OCI-LY3 (cell line): ENCODE data around the gene APBB1IP.

Experiments
- H2AFZ ChIP-seq: fragments of 200-600, 300-600 bp; shearing (Covaris generic); 2 replicates; pipeline ENCODE4 v1.6.0; 2014; ENCODE audit warnings: antibody characterized with exemption, low read depth, low read length
- H3K27ac ChIP-seq: fragments of 200-600, 300-600 bp; sonication (generic); 2 replicates; pipeline ENCODE4 v1.5.1; 2014; ENCODE audit warnings: mild to moderate bottlenecking, low read length, moderate library complexity, mixed read lengths
- H3K27me3 ChIP-seq: fragments of 200-600, 300-600 bp; sonication (generic); 2 replicates; pipeline ENCODE4 v1.6.1; 2014; ENCODE audit warnings: low read depth, low read length, mixed read lengths
- H3K36me3 ChIP-seq: fragments of 200-600, 300-600 bp; sonication (generic); replicated peaks from 2 replicates; pipeline ENCODE3; 2014; ENCODE audit warnings: low read depth, low read length, mixed read lengths
- H3K4me1 ChIP-seq: fragments of 300-600, 200-600 bp; sonication (generic); 2 replicates; pipeline ENCODE4 v1.6.1; 2014; ENCODE audit warnings: low read length, mixed read lengths
- H3K4me2 ChIP-seq: fragments of 200-600, 300-600 bp; sonication (generic); 2 replicates; pipeline ENCODE4 v1.6.1; 2014; ENCODE audit warnings: low read length, mixed read lengths
- H3K4me3 ChIP-seq: fragments of 300-600, 200-600 bp; sonication (generic); 2 replicates; pipeline ENCODE4 v1.5.1; 2014; ENCODE audit warnings: antibody characterized with exemption, mild to moderate bottlenecking, low read length, moderate library complexity
- H3K79me2 ChIP-seq: fragments of 300-600, 200-600 bp; shearing (Covaris generic); 2 replicates; pipeline ENCODE4 v1.6.1; 2014; ENCODE audit warnings: mild to moderate bottlenecking, low read length, mixed read lengths
- H3K9ac ChIP-seq: fragments of 300-600, 200-600 bp; shearing (Covaris generic); 2 replicates; pipeline ENCODE4 v1.6.0; 2014; ENCODE audit warnings: mild to moderate bottlenecking, low read length, moderate library complexity
- H3K9me3 ChIP-seq: fragments of 200-600, 300-600 bp; shearing (Covaris generic); 2 replicates; pipeline ENCODE4 v1.6.1; 2014; ENCODE audit warnings: low read length, mixed read lengths; ENCODE audit not compliant: insufficient read depth
- H4K20me1 ChIP-seq: fragments of 200-600, 300-600 bp; sonication (generic); 2 replicates; pipeline ENCODE4 v1.6.1; 2016; ENCODE audit warnings: low read length, mixed read lengths; ENCODE audit not compliant: insufficient read depth
- CTCF ChIP-seq: fragments of 200-600, 300-600 bp; sonication (generic); IDR thresholded peaks from 2 replicates; pipeline ENCODE4 v1.5.1; 2014; ENCODE audit warnings: antibody characterized with exemption, low read length, low read depth
- EZH2phosphoT487 ChIP-seq: fragments of 200-600 bp; shearing (Covaris generic); IDR thresholded peaks from 2 replicates; pipeline ENCODE4 v1.6.1; 2018; ENCODE audit warnings: antibody characterized with exemption, mixed run types, low read depth

The APBB1IP gene

GRCh38 chr10:26413375-26413774 lies 24.8 kb upstream of the APBB1IP start:
- H3K79me2 ChIP-seq, result no peaks in the 10 kb centered on the region
- H2AFZ ChIP-seq, result no peak overlapping the region
- H4K20me1 ChIP-seq, result no peaks in the 10 kb centered on the region
- TF ChIP-seq CTCF, result no peak
- TF ChIP-seq EZH2phosphoT487, result no peak
- no peaks in the 10 kb centered on the region for H3K36me3 ChIP-seq
- no peaks in the 10 kb centered on the region for H3K9me3 ChIP-seq
- H3K9ac ChIP-seq, result no peak overlapping the region
- H3K27ac ChIP-seq, result no peak overlapping the region
- no peaks in the 10 kb centered on the region for H3K27me3 ChIP-seq
- peak overlapping the region; percentile 9; the same call in 1 of the 2 replicates for H3K4me2 ChIP-seq
- H3K4me3 ChIP-seq, result no peak overlapping the region
- H3K4me1 ChIP-seq, result peaks cover 35% of the 10 kb centered on the region

- TF ChIP-seq CTCF, result no peak
- TF ChIP-seq EZH2phosphoT487, result no peak
- no peaks in the 10 kb centered on the region for H3K27me3 ChIP-seq
Measured at GRCh38 chr10:26417136-26417535, 21.0 kb upstream of the APBB1IP start.

DNA sequence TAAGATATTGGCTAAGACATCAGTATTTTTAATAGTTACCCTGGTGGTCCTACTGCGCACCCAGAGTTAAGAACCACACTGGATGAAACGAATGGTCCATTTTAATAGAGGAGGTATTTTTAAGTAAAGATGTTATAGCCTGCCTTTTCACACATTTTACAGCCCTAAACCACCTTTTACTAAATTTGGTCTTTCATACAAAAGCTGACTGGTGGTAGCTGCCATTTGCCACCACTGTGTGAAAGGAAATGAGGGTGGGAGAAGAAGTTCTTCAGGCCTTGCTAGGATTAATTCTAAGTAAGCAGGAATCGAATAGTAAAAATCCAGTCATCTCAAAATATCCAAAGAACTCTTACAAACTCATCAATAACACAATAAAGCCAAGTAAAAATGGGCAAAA lies 15.2 kb upstream of the APBB1IP start:
- no peak overlapping the region for H2AFZ ChIP-seq
- peak overlapping the region; percentile 26; the same call in 1 of the 2 replicates for H3K27ac ChIP-seq
- no peak overlapping the region for H3K4me3 ChIP-seq
- TF ChIP-seq CTCF (no peak), EZH2phosphoT487 (no peak)
- H3K79me2 ChIP-seq, result no peaks in the 10 kb centered on the region
- H3K36me3 ChIP-seq, result no peaks in the 10 kb centered on the region
- no peak overlapping the region for H3K9ac ChIP-seq
- H4K20me1 ChIP-seq, result no peaks in the 10 kb centered on the region
- peaks cover 10% of the 10 kb centered on the region for H3K4me1 ChIP-seq
- no peak overlapping the region for H3K4me2 ChIP-seq
- H3K27me3 ChIP-seq, result no peaks in the 10 kb centered on the region
- 0 out of 2 replicates have a peak, but pooled peaks cover 8% of the 10 kb centered on the region for H3K9me3 ChIP-seq

More at GRCh38 chr10:26417136-26417535, 21.0 kb upstream of the APBB1IP start:
- no peak overlapping the region for H3K9ac ChIP-seq
- H3K36me3 ChIP-seq, result no peaks in the 10 kb centered on the region
- no peak overlapping the region for H2AFZ ChIP-seq
- H4K20me1 ChIP-seq, result no peaks in the 10 kb centered on the region
- H3K4me3 ChIP-seq, result no peak overlapping the region
- H3K79me2 ChIP-seq, result no peaks in the 10 kb centered on the region
- H3K4me2 ChIP-seq, result no peak overlapping the region
- no peak overlapping the region for H3K27ac ChIP-seq
- H3K4me1 ChIP-seq, result peaks cover 14% of the 10 kb centered on the region
- no peaks in the 10 kb centered on the region for H3K9me3 ChIP-seq

DNA sequence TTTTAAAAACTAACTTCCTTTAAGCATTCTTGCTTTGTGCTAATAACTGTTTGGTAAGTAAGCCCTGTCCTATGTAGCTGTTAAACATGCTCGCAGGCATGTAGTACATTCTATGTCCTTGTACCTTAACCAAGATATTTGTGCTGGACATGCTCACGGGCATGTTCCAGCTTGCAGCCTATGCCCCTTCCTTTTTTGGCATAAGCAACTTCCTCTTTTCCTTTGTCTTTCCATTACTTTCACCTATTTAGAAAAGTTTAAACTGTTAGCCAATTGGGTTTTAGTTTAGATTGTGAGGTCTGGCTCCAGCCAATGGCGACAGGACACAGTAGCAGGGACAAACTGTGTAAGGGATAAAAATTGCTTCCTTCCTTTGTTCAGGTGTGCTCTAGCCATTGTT lies 14.4 kb upstream of the APBB1IP start:
- H2AFZ ChIP-seq, result no peak overlapping the region
- no peaks in the 10 kb centered on the region for H4K20me1 ChIP-seq
- H3K27ac ChIP-seq, result peak overlapping the region; percentile 26; the same call in 1 of the 2 replicates
- H3K9me3 ChIP-seq, result 0 out of 2 replicates have a peak, but pooled peaks cover 8% of the 10 kb centered on the region
- TF ChIP-seq EZH2phosphoT487 (no peak), CTCF (no peak)
- H3K9ac ChIP-seq, result no peak overlapping the region
- H3K27me3 ChIP-seq, result no peaks in the 10 kb centered on the region
- no peaks in the 10 kb centered on the region for H3K36me3 ChIP-seq
- no peak overlapping the region for H3K4me2 ChIP-seq
- H3K4me1 ChIP-seq, result peaks cover 10% of the 10 kb centered on the region
- no peak overlapping the region for H3K4me3 ChIP-seq
- no peaks in the 10 kb centered on the region for H3K79me2 ChIP-seq
